Omental fat pad (tissue), 4 donors: ENCODE data around the gene DPP9. TPM values are rescaled to one million over a fixed set of nuclear protein-coding genes. Genes with fewer than 3 reads are reported as not detected.

Experiments
- ATAC-seq: fragments of 150-250 bp; one replicate; pipeline ENCODE4 v1.9.1; 2016; ENCODE audit warnings: mild to moderate bottlenecking, moderate library complexity; ENCODE audit not compliant: low FRiP score
- DNase-seq: peaks from one replicate; pipeline ENCODE4 v3.0.0-alpha.2; 2019; ENCODE audit warnings: low spot score
- CTCF ChIP-seq, 3 donors: fragments of 450-650 bp; IDR thresholded peaks; one replicate each; pipeline ENCODE4 v1.5.1; 2016 to 2017; ENCODE audit warnings: antibody characterized with exemption in 3 of 3, mild to moderate bottlenecking in 3 of 3, moderate library complexity in 2 of 3
- total RNA-seq, 4 donors: library from RNA; depleted of rRNA; stranded (reverse); fragments of >200 nt; gene quantifications; one replicate each; pipeline ENCODE4 v1.1.0, GENCODE V29; 2016

The DPP9 gene
- total RNA-seq, 4 donors from 2014 or later: 25.3 to 42.9 (median 41.0) TPM

- ATAC-seq (no peak), DNase-seq (no peak)
- no peak for TF ChIP-seq CTCF (IDR thresholded peaks at IDR 0.05)
These were observed 29.2 kb downstream of the DPP9 start for GRCh38 chr19:4694211-4694987.

GRCh38 chr19:4693471-4694121 is 30.0 kb downstream of the DPP9 start:
- DNase-seq: no peak
- ATAC-seq: no peak
- no peak for TF ChIP-seq CTCF (IDR thresholded peaks at IDR 0.05)

- no peak for DNase-seq
These were observed 30.6 kb downstream of the DPP9 start for GRCh38 chr19:4693078-4693350.

GRCh38 chr19:4692251-4693077 is 31.2 kb downstream of the DPP9 start:
- ATAC-seq: no peak
- no peak for TF ChIP-seq CTCF (IDR thresholded peaks at IDR 0.05)
- no peak for DNase-seq

More at GRCh38 chr19:4693078-4693350, 30.6 kb downstream of the DPP9 start:
- no peak for TF ChIP-seq CTCF (IDR thresholded peaks at IDR 0.05)
- ATAC-seq: no peak

- no peak for DNase-seq
- ATAC-seq: no peak
- no peak for TF ChIP-seq CTCF (IDR thresholded peaks at IDR 0.05)
These were observed 32.3 kb downstream of the DPP9 start for GRCh38 chr19:4691373-4691772.

- no peak for TF ChIP-seq CTCF (IDR thresholded peaks at IDR 0.05)
- no peak for ATAC-seq
- no peak for DNase-seq
These were observed 33.3 kb downstream of the DPP9 start for GRCh38 chr19:4690361-4690760.
